Right lobe of liver (tissue), 4 donors: ENCODE data around the gene AGPAT1.

Experiments
- CTCF ChIP-seq, 4 donors: fragments of 200-600 bp in 3 of 4; fragments of 450-650 bp in 1 of 4; IDR thresholded peaks; one replicate each; pipeline versions ENCODE4 v1.5.1 to v1.8.0; 2016 to 2022; ENCODE audit warnings: antibody characterized with exemption in 4 of 4, mild to moderate bottlenecking in 2 of 4
- POLR2A ChIP-seq: fragments of 450-650 bp; IDR thresholded peaks from one replicate; pipeline ENCODE4 v1.6.1; 2017; ENCODE audit warnings: antibody characterized with exemption, mild to moderate bottlenecking
- donor health status: DM: no; HTN: no; CAD: no.
- donor health status: DM: no; HTN: no; CAD: no.
- donor health status: DM: no; HTN: yes; CAD: no.

DNA sequence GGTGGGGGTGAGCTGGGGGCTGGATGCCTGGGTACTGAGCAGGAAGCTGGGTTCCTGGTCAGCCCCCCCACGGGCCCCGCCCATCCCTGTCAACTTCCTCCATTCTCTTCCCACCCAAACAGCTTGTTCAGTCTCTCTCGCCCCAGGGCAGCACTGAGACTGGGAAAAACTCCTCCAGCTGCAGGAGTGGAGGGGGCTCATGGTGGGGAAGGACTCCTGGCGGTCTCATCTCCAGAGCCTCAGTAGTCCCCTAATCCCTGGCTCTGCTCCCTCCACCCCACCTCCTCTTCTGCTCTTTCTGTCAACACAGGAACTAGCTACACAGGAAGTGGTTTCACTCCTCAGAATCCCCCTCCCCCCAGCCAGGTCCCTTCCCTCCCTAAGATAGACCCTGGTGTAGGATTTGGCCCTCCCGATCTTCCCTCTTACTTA, 16.7 kb upstream of the AGPAT1 start, which contains the start of gene GPSM3:
- TF ChIP-seq CTCF (IDR thresholded peaks at IDR 0.05) = no peak
- TF ChIP-seq POLR2A = no peak
